Sigmoid colon (tissue), 7 donors: Measurements from ENCODE around the gene TNFRSF13B. TPM values are rescaled to one million over a fixed set of nuclear protein-coding genes. Genes with fewer than 3 reads are reported as not detected.
A peak's percentile ranks its signal among the peaks of the same experiment; 100 is the strongest.

ENCODE experiments used
- DNase-seq: peaks from one replicate; pipeline ENCODE4 v3.0.0-alpha.2; 2019
- H3K27ac ChIP-seq, 4 donors: fragments of 200-600 bp; sonication (generic); one replicate each; pipeline ENCODE4 v1.5.1; 2016 to 2019; ENCODE audit warnings: mild to moderate bottlenecking in 1 of 4
- H3K27me3 ChIP-seq, 3 donors: fragments of 200-600 bp; sonication (generic); one replicate each; pipeline ENCODE4 v1.5.1; 2019; ENCODE audit warnings: mild to moderate bottlenecking in 1 of 3
- H3K36me3 ChIP-seq, 4 donors: fragments of 200-600 bp; sonication (generic); one replicate each; pipeline ENCODE4 v1.5.1; 2016 to 2019
- H3K4me1 ChIP-seq, 4 donors: fragments of 200-600 bp; sonication (generic); one replicate each; pipeline ENCODE4 v1.5.1; 2017 to 2019
- H3K4me3 ChIP-seq, 4 donors: fragments of 200-600 bp; sonication (generic); one replicate each; pipeline ENCODE4 v1.5.1; 2017 to 2019; ENCODE audit warnings: mild to moderate bottlenecking in 2 of 4, moderate library complexity in 1 of 4
- H3K9me3 ChIP-seq, 4 donors: fragments of 200-600 bp in 3 of 4; sonication (generic) in 3 of 4; one replicate each; pipeline versions ENCODE4 v1.5.1 to v1.6.1; 2013 to 2019
- EP300 ChIP-seq, 4 donors: sonication (generic); formaldehyde crosslinking; IDR thresholded peaks; one replicate each; pipeline ENCODE4 v1.6.1; 2017; ENCODE audit warnings: antibody characterized with exemption in 4 of 4
- POLR2A ChIP-seq, 2 donors: fragments of 450-650 bp; IDR thresholded peaks; one replicate each; pipeline ENCODE4 v1.6.1; 2016; ENCODE audit warnings: antibody characterized with exemption in 2 of 2, mild to moderate bottlenecking in 2 of 2, moderate library complexity in 2 of 2
- POLR2AphosphoS5 ChIP-seq, 4 donors: sonication (generic); formaldehyde crosslinking; IDR thresholded peaks; one replicate each; pipeline ENCODE4 v1.6.1; 2017; ENCODE audit warnings: antibody characterized with exemption in 4 of 4
- WGBS, 2 donors: extraction: QIAGEN DNeasy Blood & Tissue Kit; methylation state at CpG; one replicate each; pipeline ENCODE4 v1.1.7; 2013; 5-methylcytosine and 5-hydroxymethylcytosine counted together
- intact Hi-C: fragments of 100-400 bp; cut with DNase I; formaldehyde crosslinking; loops from one replicate; pipeline ENCODE4 v1.15.1; 2023
- polyA plus RNA-seq, 3 donors: library from polyadenylated mRNA; stranded (reverse); fragments of 200-250 nt; gene quantifications; one replicate each; pipeline ENCODE4 v1.2.3, GENCODE V29; 2013
- total RNA-seq, 4 donors: library from RNA; depleted of rRNA; stranded (reverse); fragments of >200 nt; gene quantifications; one replicate each; pipeline ENCODE4 v1.1.0, GENCODE V29; 2016
- TF ChIP-seq, protein P1 (sequence below), 4 experiments: fragments of 450-650 bp in 3 of 4; fragments of 200-600 bp in 1 of 4; IDR thresholded peaks; one replicate each; pipeline ENCODE4 v1.5.1; 2016 to 2019; ENCODE audit warnings: antibody characterized with exemption in 4 of 4, mild to moderate bottlenecking in 3 of 4, moderate library complexity in 2 of 4
- donor health status: healthy with polysubstance abuse.
- donor health status: Bipolar disorder and iron deficiency.
- donor health status: healthy.

TNFRSF13B gene
- total and polyA plus RNA-seq, 7 donors, result 15.2 TPM; not detected in 6

DNA sequence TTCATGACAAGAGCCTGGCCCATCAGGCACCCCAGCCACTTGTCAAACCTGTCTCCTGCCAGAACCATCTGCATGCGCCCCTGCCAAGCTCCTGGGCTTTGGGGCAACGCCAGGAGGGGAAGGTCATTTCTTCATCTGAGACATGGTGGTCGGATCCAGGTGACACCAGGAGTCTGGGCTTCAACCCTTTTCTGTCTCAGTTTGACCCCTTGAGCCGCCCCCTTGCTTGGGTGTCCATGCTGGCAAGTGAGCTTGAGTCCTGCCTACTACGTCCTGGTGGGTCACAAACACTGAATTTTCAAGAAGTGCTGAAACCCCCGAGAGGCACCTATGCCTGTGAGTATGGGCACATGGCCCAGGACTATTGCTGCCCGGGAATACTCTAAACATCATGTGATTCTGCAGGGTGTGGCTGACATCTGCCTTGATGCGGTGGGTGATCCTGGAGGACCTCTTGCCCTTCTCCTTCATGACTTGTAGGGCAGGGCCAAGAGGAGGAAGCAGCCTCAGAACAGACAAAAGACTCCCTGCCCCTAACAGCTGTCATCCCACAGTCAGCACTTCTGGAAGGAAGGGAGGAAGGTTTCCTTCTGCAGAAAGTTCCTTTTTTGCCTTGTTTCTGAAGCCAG, 43.4 kb downstream of the TNFRSF13B start:
- Histone ChIP-seq H3K27ac (no peak overlapping the region), H3K4me1 (no peaks in the 10 kb centered on the region), H3K9me3 (no peaks in the 10 kb centered on the region), H3K27me3 (no peaks in the 10 kb centered on the region), H3K4me3 (no peak overlapping the region), H3K36me3 (no peaks in the 10 kb centered on the region)
- intact Hi-C loops, result no loop called here
- TF ChIP-seq POLR2AphosphoS5 (IDR thresholded peaks at IDR 0.05), result no peak
- TF ChIP-seq, protein P1, sequence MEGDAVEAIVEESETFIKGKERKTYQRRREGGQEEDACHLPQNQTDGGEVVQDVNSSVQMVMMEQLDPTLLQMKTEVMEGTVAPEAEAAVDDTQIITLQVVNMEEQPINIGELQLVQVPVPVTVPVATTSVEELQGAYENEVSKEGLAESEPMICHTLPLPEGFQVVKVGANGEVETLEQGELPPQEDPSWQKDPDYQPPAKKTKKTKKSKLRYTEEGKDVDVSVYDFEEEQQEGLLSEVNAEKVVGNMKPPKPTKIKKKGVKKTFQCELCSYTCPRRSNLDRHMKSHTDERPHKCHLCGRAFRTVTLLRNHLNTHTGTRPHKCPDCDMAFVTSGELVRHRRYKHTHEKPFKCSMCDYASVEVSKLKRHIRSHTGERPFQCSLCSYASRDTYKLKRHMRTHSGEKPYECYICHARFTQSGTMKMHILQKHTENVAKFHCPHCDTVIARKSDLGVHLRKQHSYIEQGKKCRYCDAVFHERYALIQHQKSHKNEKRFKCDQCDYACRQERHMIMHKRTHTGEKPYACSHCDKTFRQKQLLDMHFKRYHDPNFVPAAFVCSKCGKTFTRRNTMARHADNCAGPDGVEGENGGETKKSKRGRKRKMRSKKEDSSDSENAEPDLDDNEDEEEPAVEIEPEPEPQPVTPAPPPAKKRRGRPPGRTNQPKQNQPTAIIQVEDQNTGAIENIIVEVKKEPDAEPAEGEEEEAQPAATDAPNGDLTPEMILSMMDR (IDR thresholded peaks at IDR 0.05), result no peak
- no peak for TF ChIP-seq EP300 (IDR thresholded peaks at IDR 0.05)
- TF ChIP-seq POLR2A (IDR thresholded peaks at IDR 0.05), result no peak
- WGBS, 2 donors, result 55 to 77% methylated on average over 8 of the region's 8 CpGs
- peak; percentile 48 for DNase-seq

DNA sequence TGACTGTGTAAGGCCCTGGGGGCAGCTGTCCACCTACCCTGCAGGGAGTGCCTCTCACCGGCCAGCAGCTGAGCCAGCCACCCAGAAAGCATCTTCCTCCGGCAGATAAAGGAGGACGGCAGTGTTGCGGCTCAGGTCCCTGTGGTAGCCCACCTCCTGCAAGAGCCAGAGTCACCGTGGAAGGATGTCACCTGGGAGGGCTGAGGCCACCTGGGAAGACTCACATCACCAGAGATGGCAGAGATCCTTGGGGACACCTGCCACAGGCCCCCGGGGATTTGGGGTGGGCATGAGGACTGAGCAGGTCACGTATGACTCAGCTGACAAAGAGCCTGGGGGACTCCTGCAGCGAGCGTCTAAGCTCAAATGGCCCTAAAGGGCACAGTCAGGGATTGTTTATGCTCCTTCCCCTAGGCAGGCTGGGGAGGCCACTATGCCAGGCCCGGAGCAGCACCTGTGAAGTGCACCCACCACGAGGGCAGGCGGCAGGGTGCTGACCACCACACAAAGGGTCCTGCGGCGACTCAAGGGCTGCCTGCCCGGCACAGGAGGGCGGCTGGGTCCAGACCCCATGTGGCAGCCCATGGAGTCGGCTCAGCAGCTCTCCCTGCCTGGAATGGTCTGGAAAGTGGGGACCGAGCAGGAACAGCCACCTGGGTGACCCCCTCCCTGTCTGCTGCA, 44.1 kb downstream of the TNFRSF13B start:
- no peaks in the 10 kb centered on the region for H3K27me3 ChIP-seq
- H3K4me3 ChIP-seq, result no peak overlapping the region
- H3K9me3 ChIP-seq, result no peaks in the 10 kb centered on the region
- H3K27ac ChIP-seq, result no peak overlapping the region
- H3K4me1 ChIP-seq, result no peaks in the 10 kb centered on the region
- DNase-seq, result peak; percentile 34
- WGBS, 2 donors, result 88 to 93% methylated on average over 18 of the region's 18 CpGs
- no peak for TF ChIP-seq POLR2A (IDR thresholded peaks at IDR 0.05)
- no peak for TF ChIP-seq POLR2AphosphoS5 (IDR thresholded peaks at IDR 0.05)
- TF ChIP-seq, protein P1 (IDR thresholded peaks at IDR 0.05), result no peak
- no peak for TF ChIP-seq EP300 (IDR thresholded peaks at IDR 0.05)
- intact Hi-C loops, result no loop called here
- H3K36me3 ChIP-seq, result no peaks in the 10 kb centered on the region

DNA sequence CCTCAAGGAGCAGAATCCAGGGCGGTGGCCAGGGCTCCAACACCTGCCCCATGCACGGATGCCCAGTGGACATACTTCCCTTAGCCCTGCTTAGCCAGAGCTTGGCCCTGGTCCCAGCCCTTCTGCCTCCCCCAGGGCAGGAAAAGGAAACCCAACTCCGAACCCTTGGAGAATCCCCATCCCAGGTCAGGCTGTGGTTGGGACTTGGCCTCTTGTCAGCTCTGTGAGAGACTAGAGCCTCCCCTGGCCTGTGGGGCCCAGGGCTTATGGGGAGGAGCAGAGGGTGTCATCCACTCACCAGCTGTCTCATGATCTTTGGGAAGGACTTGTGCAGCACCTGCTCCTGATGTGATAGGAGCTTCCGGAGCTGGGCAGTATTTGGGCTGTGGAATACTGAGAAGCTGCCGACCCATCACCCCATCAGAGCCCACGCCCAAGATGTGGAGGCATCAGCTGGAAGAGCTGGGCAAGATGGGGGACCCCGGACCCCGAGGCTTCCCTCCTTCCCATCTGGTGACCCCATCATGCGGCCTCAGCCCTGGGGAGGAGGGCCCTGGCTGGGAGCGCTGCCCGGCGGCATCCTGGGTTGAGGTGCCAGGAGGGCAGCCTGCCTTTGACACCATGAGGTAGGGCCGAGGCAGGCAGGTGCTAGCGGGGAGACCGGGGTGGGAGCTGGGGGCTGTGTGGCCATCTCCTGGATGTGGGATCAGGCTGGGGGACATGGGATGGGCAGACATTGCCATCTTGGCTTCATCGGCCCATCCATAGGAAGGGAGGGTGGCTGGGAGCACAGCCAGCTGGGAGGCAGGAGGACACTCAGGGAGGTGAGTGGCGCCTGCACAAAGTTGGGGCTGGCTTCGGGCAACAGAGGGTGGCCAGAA, 45.1 kb downstream of the TNFRSF13B start:
- no peaks in the 10 kb centered on the region for H3K36me3 ChIP-seq
- H3K27me3 ChIP-seq, result no peaks in the 10 kb centered on the region
- no peak overlapping the region for H3K4me3 ChIP-seq
- no peaks in the 10 kb centered on the region for H3K4me1 ChIP-seq
- TF ChIP-seq EP300 (IDR thresholded peaks at IDR 0.05), result no peak
- TF ChIP-seq, protein P1 (IDR thresholded peaks at IDR 0.05), result no peak
- TF ChIP-seq POLR2AphosphoS5 (IDR thresholded peaks at IDR 0.05), result no peak
- no peak for TF ChIP-seq POLR2A (IDR thresholded peaks at IDR 0.05)
- peak; percentile 58 for DNase-seq
- H3K27ac ChIP-seq, result no peak overlapping the region
- intact Hi-C loops, result no loop called here
- H3K9me3 ChIP-seq, result no peaks in the 10 kb centered on the region
- 88% methylated on average over 18 of the region's 18 CpGs for WGBS, 2 donors

DNA sequence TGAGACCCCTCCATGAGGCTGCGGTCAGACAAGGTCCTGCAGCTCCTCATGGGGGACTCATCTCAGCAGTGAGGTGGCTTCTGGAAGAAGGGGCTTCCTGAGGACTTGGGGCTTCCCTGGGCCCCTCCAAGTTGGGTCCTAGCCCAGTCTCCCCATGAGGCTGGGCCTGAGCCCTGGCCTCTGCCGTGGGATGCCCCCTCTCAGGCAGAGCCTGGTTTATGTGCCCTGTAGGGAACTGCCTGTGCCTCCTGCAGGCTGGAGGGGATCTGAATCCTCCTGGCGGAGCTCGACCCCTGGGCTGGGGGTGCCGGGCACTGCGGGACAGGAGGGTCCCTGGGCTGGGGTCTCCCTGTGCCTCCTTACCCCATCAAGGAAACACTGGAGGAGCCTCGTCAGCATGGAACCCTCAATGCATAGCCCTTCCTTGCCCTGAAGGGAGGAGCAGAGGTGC, 45.8 kb downstream of the TNFRSF13B start:
- peak; percentile 40 for DNase-seq
- intact Hi-C loops, result no loop called here
- no peak overlapping the region for H3K27ac ChIP-seq
- no peaks in the 10 kb centered on the region for H3K9me3 ChIP-seq
- WGBS, 2 donors, result 92 to 94% methylated on average over 7 of the region's 7 CpGs
- H3K27me3 ChIP-seq, result no peaks in the 10 kb centered on the region
- H3K36me3 ChIP-seq, result no peaks in the 10 kb centered on the region
- H3K4me1 ChIP-seq, result no peaks in the 10 kb centered on the region
- TF ChIP-seq POLR2AphosphoS5 (IDR thresholded peaks at IDR 0.05) (no peak), EP300 (IDR thresholded peaks at IDR 0.05) (no peak), POLR2A (IDR thresholded peaks at IDR 0.05) (no peak)
- TF ChIP-seq, protein P1 (IDR thresholded peaks at IDR 0.05), result no peak
- H3K4me3 ChIP-seq, result no peak overlapping the region
